DND-41 (cell line): Measurements from ENCODE around the gene UVSSA.

Source experiments
- ATAC-seq: fragments of 200-7000 bp; cut with Tn5 transposase; 3 replicates; pipeline ENCODE4 v1.9.1; 2021; ENCODE audit warnings: low read depth; ENCODE audit not compliant: insufficient read depth
- DNase-seq: peaks from one replicate; pipeline ENCODE4 v3.0.0-alpha.2; 2020
- H2AFZ ChIP-seq: 2 replicates; pipeline ENCODE4 v1.6.0; 2012; ENCODE audit warnings: low read depth, low read length
- H3K27ac ChIP-seq: 2 replicates; pipeline ENCODE4 v1.5.1; 2012; ENCODE audit warnings: low read length, inconsistent platforms
- H3K27me3 ChIP-seq: fragments of 200-600 bp; sonication (generic); 2 replicates; pipeline ENCODE4 v1.6.0; 2012; ENCODE audit warnings: low read length, mild to moderate bottlenecking, inconsistent platforms; ENCODE audit not compliant: insufficient read depth, poor library complexity
- H3K36me3 ChIP-seq: 2 replicates; pipeline ENCODE4 v1.5.1; 2012; ENCODE audit warnings: low read length, inconsistent platforms; ENCODE audit not compliant: insufficient read depth
- H3K4me1 ChIP-seq: 2 replicates; pipeline ENCODE4 v1.5.1; 2012; ENCODE audit warnings: mild to moderate bottlenecking, low read length; ENCODE audit not compliant: insufficient read depth
- H3K4me2 ChIP-seq: 2 replicates; pipeline ENCODE4 v1.6.0; 2012; ENCODE audit warnings: mild to moderate bottlenecking, moderate library complexity, low read length, inconsistent platforms; ENCODE audit not compliant: insufficient read depth
- H3K4me3 ChIP-seq, 2 experiments: fragments of 200-600 bp in 1 of 2; shearing (Covaris generic) in 1 of 2; 2 replicates each; pipeline ENCODE4 v1.5.1; 2012 to 2016; ENCODE audit warnings: inconsistent platforms in 2 of 2, low read length in 2 of 2, mild to moderate bottlenecking in 2 of 2, low read depth in 1 of 2, moderate library complexity in 1 of 2
- H3K79me2 ChIP-seq: 2 replicates; pipeline ENCODE4 v1.6.0; 2012; ENCODE audit warnings: low read length, inconsistent platforms; ENCODE audit not compliant: insufficient read depth
- H3K9ac ChIP-seq: 2 replicates; pipeline ENCODE4 v1.6.0; 2012; ENCODE audit warnings: low read depth, mild to moderate bottlenecking, inconsistent platforms, low read length, moderate library complexity
- H3K9me3 ChIP-seq: 2 replicates; pipeline ENCODE4 v1.5.1; 2012; ENCODE audit warnings: low read length, moderate library complexity, mild to moderate bottlenecking, inconsistent platforms; ENCODE audit not compliant: insufficient read depth, severe bottlenecking
- H4K20me1 ChIP-seq: 2 replicates; pipeline ENCODE4 v1.6.0; 2012; ENCODE audit warnings: low read length; ENCODE audit not compliant: insufficient read depth
- EZH2 ChIP-seq: IDR thresholded peaks from 3 replicates; pipeline ENCODE4 v1.6.1; 2012; ENCODE audit warnings: borderline replicate concordance, low read depth, mild to moderate bottlenecking, moderate library complexity, low read length, inconsistent platforms; ENCODE audit not compliant: severe bottlenecking
- TF ChIP-seq, protein P1 (sequence below): IDR thresholded peaks from 2 replicates; pipeline ENCODE4 v1.5.1; 2012; ENCODE audit warnings: borderline replicate concordance, low read length, moderate library complexity, mild to moderate bottlenecking; ENCODE audit not compliant: poor library complexity, severe bottlenecking; ENCODE audit errors: extremely low read depth

Gene UVSSA

GRCh38 chr4:1310031-1310795 lies 36.8 kb upstream of the UVSSA start:
- Histone ChIP-seq H3K4me1 (no peaks in the 10 kb centered on the region), H2AFZ (no peak overlapping the region), H3K79me2 (peaks cover 84% of the 10 kb centered on the region), H3K27me3 (no peaks in the 10 kb centered on the region), H3K9ac (no peak overlapping the region), H4K20me1 (peaks cover 77% of the 10 kb centered on the region), H3K4me2 (no peak overlapping the region), H3K4me3 (no peak overlapping the region), H3K36me3 (peaks cover 62% of the 10 kb centered on the region), H3K9me3 (no peaks in the 10 kb centered on the region), H3K27ac (no peak overlapping the region)
- ATAC-seq (no peak), DNase-seq (no peak)
- TF ChIP-seq, protein P1, sequence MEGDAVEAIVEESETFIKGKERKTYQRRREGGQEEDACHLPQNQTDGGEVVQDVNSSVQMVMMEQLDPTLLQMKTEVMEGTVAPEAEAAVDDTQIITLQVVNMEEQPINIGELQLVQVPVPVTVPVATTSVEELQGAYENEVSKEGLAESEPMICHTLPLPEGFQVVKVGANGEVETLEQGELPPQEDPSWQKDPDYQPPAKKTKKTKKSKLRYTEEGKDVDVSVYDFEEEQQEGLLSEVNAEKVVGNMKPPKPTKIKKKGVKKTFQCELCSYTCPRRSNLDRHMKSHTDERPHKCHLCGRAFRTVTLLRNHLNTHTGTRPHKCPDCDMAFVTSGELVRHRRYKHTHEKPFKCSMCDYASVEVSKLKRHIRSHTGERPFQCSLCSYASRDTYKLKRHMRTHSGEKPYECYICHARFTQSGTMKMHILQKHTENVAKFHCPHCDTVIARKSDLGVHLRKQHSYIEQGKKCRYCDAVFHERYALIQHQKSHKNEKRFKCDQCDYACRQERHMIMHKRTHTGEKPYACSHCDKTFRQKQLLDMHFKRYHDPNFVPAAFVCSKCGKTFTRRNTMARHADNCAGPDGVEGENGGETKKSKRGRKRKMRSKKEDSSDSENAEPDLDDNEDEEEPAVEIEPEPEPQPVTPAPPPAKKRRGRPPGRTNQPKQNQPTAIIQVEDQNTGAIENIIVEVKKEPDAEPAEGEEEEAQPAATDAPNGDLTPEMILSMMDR, result no peak
- no peak for TF ChIP-seq EZH2

- H4K20me1 ChIP-seq, result peaks cover 74% of the 10 kb centered on the region
- no peaks in the 10 kb centered on the region for H3K4me1 ChIP-seq
- H2AFZ ChIP-seq, result no peak overlapping the region
- no peaks in the 10 kb centered on the region for H3K27me3 ChIP-seq
- ATAC-seq, result no peak
- no peak for DNase-seq
- no peak overlapping the region for H3K27ac ChIP-seq
- no peak overlapping the region for H3K4me2 ChIP-seq
- peaks cover 79% of the 10 kb centered on the region for H3K79me2 ChIP-seq
- TF ChIP-seq, protein P1, result no peak
- TF ChIP-seq EZH2, result no peak
- no peaks in the 10 kb centered on the region for H3K9me3 ChIP-seq
- no peak overlapping the region for H3K4me3 ChIP-seq
- peaks cover 60% of the 10 kb centered on the region for H3K36me3 ChIP-seq
- H3K9ac ChIP-seq, result no peak overlapping the region
Observed at GRCh38 chr4:1310796-1311631, 36.0 kb upstream of the UVSSA start.

DNA sequence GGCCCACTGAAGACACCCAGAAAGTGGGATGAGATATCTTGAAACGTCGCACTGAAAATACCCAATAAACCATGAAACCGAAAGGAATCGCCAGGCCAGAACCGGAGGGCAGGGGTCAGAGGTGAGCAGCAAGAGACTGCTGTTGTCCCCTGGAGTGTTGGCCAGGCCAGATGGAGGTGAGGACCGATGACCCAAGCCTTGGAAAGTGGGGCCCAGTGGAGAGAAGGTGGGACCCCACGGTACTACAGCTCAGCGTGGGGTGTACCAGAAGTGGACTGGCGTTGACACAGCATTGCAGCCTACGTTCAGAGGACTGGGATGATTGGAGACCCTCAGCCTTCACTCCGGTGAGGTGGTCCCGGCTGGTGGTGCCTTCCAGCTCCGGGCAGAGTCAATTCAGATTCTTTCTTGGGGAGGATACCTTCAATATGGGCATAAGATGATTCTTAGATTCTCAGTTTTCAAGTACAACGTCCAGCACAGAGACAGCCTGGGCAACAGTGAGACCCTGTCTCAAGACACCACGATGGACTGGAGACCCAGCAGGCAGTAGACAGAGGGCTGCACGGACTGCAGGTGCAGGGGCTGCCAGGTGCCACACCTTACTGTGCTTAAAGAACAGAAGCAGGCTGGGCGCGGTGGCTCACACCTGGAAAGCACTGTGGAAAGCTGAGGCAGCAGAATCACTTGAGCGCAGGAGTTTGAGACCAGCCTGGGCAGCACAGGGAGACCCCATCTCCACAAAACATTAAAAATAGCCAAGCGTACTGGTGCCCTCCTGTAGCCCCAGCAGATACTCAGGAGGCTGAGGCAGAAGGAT lies 34.0 kb upstream of the UVSSA start:
- no peak for TF ChIP-seq EZH2
- TF ChIP-seq, protein P1, result no peak
- H3K9ac ChIP-seq, result no peak overlapping the region
- peaks cover 70% of the 10 kb centered on the region for H4K20me1 ChIP-seq

More for the DNA sequence above, 34.0 kb upstream of the UVSSA start:
- ATAC-seq (no peak), DNase-seq (no peak)
- Histone ChIP-seq H3K4me1 (no peaks in the 10 kb centered on the region), H3K4me3 (no peak overlapping the region), H3K79me2 (peaks cover 66% of the 10 kb centered on the region), H3K36me3 (peaks cover 66% of the 10 kb centered on the region), H3K27me3 (no peaks in the 10 kb centered on the region), H3K9me3 (no peaks in the 10 kb centered on the region), H3K4me2 (no peak overlapping the region), H2AFZ (no peak overlapping the region), H3K27ac (no peak overlapping the region)
